Osteocyte (in vitro differentiated cells): ENCODE measurements around the gene U2SURP. TPM values are rescaled to one million over a fixed set of nuclear protein-coding genes. Genes with fewer than 3 reads are reported as not detected.

Experiments used
- DNase-seq: peaks from one replicate; pipeline ENCODE4 v3.0.0; 2021; ENCODE audit warnings: mixed read lengths; ENCODE audit not compliant: unreplicated experiment; ENCODE audit errors: extremely low spot score
- H3K27ac Mint-ChIP-seq: one replicate; pipeline ENCODE4 v1.8.0; 2021; ENCODE audit warnings: mild to moderate bottlenecking, mixed read lengths; ENCODE audit not compliant: unreplicated experiment
- H3K27me3 Mint-ChIP-seq: one replicate; pipeline ENCODE4 v1.8.0; 2021; ENCODE audit warnings: mixed read lengths; ENCODE audit not compliant: unreplicated experiment
- H3K36me3 Mint-ChIP-seq: one replicate; pipeline ENCODE4 v1.8.0; 2021; ENCODE audit warnings: mixed read lengths; ENCODE audit not compliant: unreplicated experiment
- H3K4me1 Mint-ChIP-seq: one replicate; pipeline ENCODE4 v1.8.0; 2021; ENCODE audit warnings: mixed read lengths; ENCODE audit not compliant: unreplicated experiment
- H3K4me3 Mint-ChIP-seq: one replicate; pipeline ENCODE4 v1.8.0; 2021; ENCODE audit warnings: mild to moderate bottlenecking, moderate library complexity, mixed read lengths; ENCODE audit not compliant: unreplicated experiment
- H3K9me3 Mint-ChIP-seq: one replicate; pipeline ENCODE4 v1.8.0; 2021; ENCODE audit warnings: mixed read lengths; ENCODE audit not compliant: unreplicated experiment
- total RNA-seq: library from RNA; stranded (reverse); gene quantifications from 2 replicates; pipeline ENCODE4 v1.2.1, GENCODE V29; 2021
- TF ChIP-seq, protein P1 (sequence below): fragments of 200-600 bp; sonication (generic); IDR thresholded peaks from 2 replicates; pipeline ENCODE4 v1.5.0; 2021; ENCODE audit warnings: antibody characterized with exemption, mild to moderate bottlenecking, moderate library complexity

Gene U2SURP
- total RNA-seq, 1 donor from 2014 or later, result 88.8 TPM

DNA sequence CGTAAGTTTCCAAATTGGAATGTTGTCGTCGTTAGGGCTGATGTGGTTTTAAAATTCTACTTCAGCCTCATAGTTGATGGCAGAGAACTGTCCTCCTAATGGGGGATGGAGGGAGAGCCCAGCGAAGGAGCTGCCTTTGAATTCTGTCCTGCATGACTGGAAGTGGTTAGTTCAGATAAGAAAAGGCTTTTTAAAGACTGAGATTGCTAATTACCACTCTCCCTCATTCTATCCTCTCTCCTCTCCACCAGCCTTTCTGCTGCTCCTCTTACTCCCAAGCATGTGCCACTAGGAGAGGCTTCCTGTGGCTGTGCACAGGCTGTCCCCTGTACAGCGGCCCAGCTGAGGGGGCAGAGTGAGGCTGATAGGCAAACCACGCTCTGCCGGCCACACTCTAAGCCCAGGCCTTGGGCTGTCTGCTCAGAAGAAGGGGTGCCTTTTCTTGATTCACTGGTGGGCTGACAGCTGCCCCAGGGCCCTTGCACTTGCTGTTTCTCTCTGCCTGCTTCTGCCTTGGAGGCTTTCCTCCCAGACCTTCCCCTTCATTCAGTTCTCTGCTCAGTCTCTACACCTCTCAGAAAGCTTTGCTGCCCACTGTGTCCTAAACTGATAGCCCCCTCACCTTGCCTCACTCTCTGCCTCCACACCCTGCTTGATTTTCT, 29.1 kb upstream of the U2SURP start:
- H3K27me3 Mint-ChIP-seq, result peaks cover 7% of the 10 kb centered on the region
- DNase-seq, result no peak
- peaks cover 12% of the 10 kb centered on the region for H3K4me1 Mint-ChIP-seq
- no peaks in the 10 kb centered on the region for H3K9me3 Mint-ChIP-seq
- no peak overlapping the region for H3K27ac Mint-ChIP-seq
- H3K4me3 Mint-ChIP-seq, result no peak overlapping the region
- no peaks in the 10 kb centered on the region for H3K36me3 Mint-ChIP-seq
- TF ChIP-seq, protein P1, sequence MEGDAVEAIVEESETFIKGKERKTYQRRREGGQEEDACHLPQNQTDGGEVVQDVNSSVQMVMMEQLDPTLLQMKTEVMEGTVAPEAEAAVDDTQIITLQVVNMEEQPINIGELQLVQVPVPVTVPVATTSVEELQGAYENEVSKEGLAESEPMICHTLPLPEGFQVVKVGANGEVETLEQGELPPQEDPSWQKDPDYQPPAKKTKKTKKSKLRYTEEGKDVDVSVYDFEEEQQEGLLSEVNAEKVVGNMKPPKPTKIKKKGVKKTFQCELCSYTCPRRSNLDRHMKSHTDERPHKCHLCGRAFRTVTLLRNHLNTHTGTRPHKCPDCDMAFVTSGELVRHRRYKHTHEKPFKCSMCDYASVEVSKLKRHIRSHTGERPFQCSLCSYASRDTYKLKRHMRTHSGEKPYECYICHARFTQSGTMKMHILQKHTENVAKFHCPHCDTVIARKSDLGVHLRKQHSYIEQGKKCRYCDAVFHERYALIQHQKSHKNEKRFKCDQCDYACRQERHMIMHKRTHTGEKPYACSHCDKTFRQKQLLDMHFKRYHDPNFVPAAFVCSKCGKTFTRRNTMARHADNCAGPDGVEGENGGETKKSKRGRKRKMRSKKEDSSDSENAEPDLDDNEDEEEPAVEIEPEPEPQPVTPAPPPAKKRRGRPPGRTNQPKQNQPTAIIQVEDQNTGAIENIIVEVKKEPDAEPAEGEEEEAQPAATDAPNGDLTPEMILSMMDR, result no peak

DNA sequence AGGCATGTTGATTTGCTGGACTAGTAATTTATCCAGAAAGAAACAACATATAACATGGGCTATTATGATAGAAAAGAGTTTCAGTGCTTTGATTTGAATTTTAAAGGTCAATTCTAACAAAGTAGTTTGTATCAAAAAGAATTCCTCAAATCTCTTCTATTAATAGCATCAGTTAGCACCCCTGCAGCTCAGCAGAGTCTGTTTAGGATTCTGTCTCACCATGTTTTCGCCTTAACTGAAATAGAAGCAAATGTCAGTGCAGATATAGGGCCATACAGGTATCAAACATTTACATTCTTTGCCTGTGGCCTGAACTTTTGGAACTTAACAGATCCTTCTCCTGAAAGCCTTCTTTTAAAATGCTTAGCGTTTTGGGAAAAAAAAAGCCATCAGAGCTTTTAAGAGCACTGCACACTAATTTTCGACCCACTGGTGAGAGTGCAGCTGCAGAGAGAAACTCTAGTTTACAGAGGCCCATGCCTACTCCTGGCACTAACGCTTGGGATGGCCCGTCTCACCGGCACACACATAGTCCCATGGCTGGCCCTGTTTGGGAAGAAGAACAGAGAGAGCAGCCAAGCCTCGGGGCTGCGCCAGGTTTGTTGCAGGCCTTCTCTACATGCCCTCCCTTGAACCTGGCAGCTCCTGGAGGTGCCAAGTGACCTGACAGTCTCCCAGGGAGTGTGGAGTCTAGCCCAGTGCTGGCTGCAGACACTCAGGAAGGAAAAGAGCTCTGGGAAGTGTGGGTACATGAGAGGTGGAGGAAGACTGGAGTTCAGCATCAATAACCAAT, 28.0 kb upstream of the U2SURP start:
- Mint-ChIP-seq H3K4me1 (peaks cover 13% of the 10 kb centered on the region), H3K36me3 (no peaks in the 10 kb centered on the region), H3K4me3 (no peak overlapping the region), H3K27me3 (peaks cover 7% of the 10 kb centered on the region), H3K27ac (no peak overlapping the region), H3K9me3 (no peaks in the 10 kb centered on the region)
- DNase-seq, result no peak
- TF ChIP-seq, protein P1, result no peak

DNA sequence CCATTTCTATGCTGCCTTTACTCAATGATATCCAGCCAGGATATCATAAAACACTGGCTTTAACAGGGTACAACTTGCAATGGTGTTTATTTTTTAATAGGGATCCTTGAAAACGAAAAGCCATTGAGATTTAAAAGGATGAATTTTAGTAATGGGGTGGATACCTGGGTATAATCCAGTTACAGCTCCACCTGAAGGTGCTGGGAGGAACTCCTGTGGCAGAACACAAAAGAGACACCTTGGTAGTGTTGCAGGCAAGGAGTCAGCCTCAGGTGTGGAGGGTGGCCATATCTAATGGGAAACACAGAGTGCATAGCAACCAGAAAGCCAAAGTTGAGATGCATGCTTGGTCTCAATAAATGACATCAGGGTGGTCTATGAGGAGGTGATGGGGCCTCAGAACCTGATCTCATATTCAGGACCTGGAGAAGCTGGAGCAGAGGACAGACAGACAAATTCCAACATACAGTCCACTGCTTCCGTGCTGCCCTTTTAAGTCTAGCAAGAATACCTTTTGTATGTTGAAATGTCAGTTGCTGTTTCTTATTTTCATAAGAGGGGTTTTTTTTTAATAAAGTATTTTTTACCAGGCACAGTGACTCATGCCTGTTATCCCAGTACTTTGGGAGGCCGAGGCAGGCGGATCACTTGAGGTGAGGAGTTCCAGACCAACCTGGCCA, 25.9 kb upstream of the U2SURP start:
- no peaks in the 10 kb centered on the region for H3K27me3 Mint-ChIP-seq
- no peak overlapping the region for H3K27ac Mint-ChIP-seq
- TF ChIP-seq, protein P1, result no peak
- H3K36me3 Mint-ChIP-seq, result no peaks in the 10 kb centered on the region
- H3K9me3 Mint-ChIP-seq, result no peaks in the 10 kb centered on the region
- no peak for DNase-seq
- peaks cover 13% of the 10 kb centered on the region for H3K4me1 Mint-ChIP-seq
- H3K4me3 Mint-ChIP-seq, result no peak overlapping the region

DNA sequence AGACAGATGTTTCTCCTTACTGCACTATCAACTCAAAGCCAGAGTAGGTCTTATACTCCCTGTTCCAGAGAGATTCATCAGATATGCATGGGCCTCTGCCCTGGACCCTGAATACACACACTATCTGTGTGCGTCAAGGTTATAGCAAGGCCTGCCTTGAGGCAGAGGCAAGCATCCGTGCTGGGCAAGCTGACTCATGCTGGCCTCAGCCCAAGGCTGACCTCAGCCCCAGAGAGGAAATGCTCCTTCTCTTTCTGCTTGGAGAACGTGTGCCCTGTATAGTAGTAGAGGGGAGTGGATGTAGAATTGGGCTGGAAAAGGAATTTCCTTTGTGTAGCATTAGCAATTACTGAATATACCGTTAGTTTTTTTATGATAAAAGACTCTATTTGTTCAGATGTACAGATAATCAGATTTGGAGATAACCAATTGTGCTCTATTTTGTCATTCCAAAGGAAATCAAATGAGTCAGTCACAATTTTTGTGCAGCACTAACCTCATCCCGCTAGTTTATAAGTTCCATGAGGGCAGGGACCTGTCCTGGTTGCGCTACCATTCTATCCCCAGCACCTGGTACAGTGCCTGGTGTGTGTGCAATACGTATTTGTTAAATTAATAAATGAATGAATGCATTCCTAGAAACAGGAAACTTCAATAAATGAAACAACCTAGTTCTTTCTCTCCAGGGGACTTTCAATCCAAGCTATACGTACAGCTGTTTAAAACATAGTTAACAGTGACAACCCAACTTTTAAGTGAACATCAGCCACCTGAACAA, 24.6 kb upstream of the U2SURP start:
- Mint-ChIP-seq H3K27ac (peak overlapping the region; percentile 55), H3K4me3 (no peak overlapping the region)
- DNase-seq, result no peak

More for the DNA sequence above, 24.6 kb upstream of the U2SURP start:
- no peaks in the 10 kb centered on the region for H3K36me3 Mint-ChIP-seq
- TF ChIP-seq, protein P1, result no peak
- peaks cover 13% of the 10 kb centered on the region for H3K4me1 Mint-ChIP-seq
- H3K27me3 Mint-ChIP-seq, result peaks cover 4% of the 10 kb centered on the region
- H3K9me3 Mint-ChIP-seq, result no peaks in the 10 kb centered on the region
